ENCODE results near the gene HOXD12. TPM values are rescaled to one million over a fixed set of nuclear protein-coding genes. Genes with fewer than 3 reads are reported as not detected.

HOXD12 gene, protein sequence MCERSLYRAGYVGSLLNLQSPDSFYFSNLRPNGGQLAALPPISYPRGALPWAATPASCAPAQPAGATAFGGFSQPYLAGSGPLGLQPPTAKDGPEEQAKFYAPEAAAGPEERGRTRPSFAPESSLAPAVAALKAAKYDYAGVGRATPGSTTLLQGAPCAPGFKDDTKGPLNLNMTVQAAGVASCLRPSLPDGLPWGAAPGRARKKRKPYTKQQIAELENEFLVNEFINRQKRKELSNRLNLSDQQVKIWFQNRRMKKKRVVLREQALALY
- total RNA-seq (not detected), polyA plus RNA-seq (not detected)
- long read RNA-seq, donor 1: 0 reads
- long read RNA-seq, donor 2: 0 reads
- long read RNA-seq, donor 3: 0 reads

GRCh38 chr2:176099728-176100546 lies at the start of gene HOXD12:
Gene HOXD12 (plus strand): TSS chr2:176099795. CDS start chr2:176099802, 7 bp downstream.
- Histone ChIP-seq H3K27ac (no peak within 1 kb of the TSS), H3K4me1 (ENCODE audit: insufficient read depth) (no peaks in the 10 kb centered on the region), H3K4me3 (no peak within 1 kb of the TSS), H3K9me3 (peaks cover 0 to 3% of the 10 kb centered on the region in 2 donors), H3K27me3 (peaks cover 13% of the 10 kb centered on the region), H3K36me3 (no peaks in the 10 kb centered on the region)
- intact Hi-C loops (cut with DNase I): loop anchor here in 3 of 4 donors (5.0 to 10.0 kb wide), 3 partner anchors 413 to 1765 kb away; partner anchors contain the start of gene SP9 (in 1 of the 3)
- TF ChIP-seq EP300 (IDR thresholded peaks at IDR 0.05) (no peak), POLR2A (IDR thresholded peaks at IDR 0.05) (no peak), CTCF (IDR thresholded peaks at IDR 0.05) (no peak)
- peak in 1 of 5 donors; percentile 11 for DNase-seq
- 4 to 10% (median 5%) methylated on average over 65 to 70 of the region's 70 CpGs for WGBS, 3 donors

DNA sequence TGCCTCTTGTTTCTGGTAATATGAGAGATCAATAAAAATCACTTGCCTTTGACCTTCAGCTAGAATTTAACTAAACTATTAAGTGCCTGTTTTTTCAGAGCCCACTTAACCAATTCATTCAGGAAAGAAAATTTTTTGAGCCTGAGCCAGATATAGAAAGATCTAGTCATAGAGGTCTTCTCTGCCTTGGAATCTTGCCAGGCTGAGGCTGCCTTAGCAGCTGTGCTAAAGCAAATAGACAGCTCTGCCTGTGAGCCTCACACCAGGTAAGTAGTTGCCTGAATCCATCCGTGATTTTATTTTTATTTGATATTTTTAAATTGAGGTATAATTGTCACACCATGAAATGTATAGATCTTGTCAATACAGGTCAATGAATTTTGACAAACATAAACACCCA lies 43.2 kb upstream of the HOXD12 start:
- no peak for DNase-seq
- no peaks in the 10 kb centered on the region for H3K9me3 ChIP-seq
- no peaks in the 10 kb centered on the region for H3K36me3 ChIP-seq
- intact Hi-C loops (cut with DNase I): no loop called here
- 4 to 14% (median 11%) methylated on average over 1 of the region's 1 CpG for WGBS, 3 donors
- H3K27me3 ChIP-seq: no peaks in the 10 kb centered on the region
- H3K4me1 ChIP-seq (ENCODE audit: insufficient read depth): no peaks in the 10 kb centered on the region
- TF ChIP-seq EP300 (IDR thresholded peaks at IDR 0.05): no peak
- no peak overlapping the region for H3K27ac ChIP-seq
- no peak overlapping the region for H3K4me3 ChIP-seq

GRCh38 chr2:176063958-176064357 lies 35.6 kb upstream of the HOXD12 start:
- Histone ChIP-seq H3K27me3 (no peaks in the 10 kb centered on the region), H3K27ac (no peak overlapping the region), H3K4me3 (no peak overlapping the region), H3K36me3 (no peaks in the 10 kb centered on the region), H3K4me1 (ENCODE audit: insufficient read depth) (peaks cover 3% of the 10 kb centered on the region), H3K9me3 (no peaks in the 10 kb centered on the region)
- intact Hi-C loops (cut with DNase I): no loop called here
- no peak for DNase-seq
- 47 to 50% (median 49%) methylated on average over 2 of the region's 2 CpGs for WGBS, 3 donors
- TF ChIP-seq CTCF (IDR thresholded peaks at IDR 0.05): no peak
- TF ChIP-seq EP300 (IDR thresholded peaks at IDR 0.05): no peak
- TF ChIP-seq POLR2A (IDR thresholded peaks at IDR 0.05): no peak

DNA sequence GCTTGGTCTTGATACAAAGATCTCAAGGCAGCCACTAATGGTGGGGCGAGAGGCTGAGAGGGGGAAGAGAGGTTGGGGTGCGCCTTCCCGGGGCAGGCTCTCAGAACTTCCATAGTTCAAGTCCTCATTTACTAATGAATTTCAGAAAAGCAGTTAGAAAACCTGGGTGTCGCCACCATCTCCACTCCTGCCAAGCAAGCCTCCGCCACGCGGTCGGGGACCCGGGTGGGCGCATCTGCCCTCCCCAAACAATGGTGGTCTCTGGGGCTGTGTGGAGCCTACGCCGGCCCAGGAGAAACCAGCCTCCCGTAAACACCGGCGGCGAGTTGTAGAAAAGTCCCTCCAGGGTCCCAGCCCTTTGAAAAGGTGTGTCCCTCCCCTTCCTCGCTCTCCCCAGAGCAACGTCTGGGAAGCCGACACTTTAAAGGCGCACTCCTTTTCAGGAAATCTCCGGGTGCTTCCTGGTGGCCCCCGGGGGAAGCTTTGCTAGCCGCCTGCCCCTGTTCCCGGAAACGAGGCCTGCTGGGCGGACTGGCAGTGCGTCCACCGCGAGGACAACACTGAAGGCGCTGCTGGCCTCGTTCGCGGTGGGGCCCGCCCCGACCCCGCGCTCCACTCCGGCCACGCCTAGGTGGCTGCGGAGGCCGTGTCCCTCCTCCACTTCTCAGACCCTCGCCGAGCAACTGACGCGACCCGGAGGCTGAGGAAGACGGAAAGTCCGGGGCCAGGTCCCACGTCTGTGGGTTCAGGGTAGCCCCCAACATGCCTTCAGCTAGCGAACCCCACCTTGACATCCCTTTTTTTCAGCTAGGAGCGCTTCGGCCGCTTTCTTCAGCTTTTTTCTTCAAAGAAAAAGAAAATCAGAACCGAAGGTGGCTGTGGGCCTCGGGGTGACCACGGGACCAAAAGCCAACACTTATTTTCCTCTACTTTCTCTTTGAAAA lies 32.7 kb upstream of the HOXD12 start:
- H3K4me3 ChIP-seq: peak overlapping the region; percentile 18
- H3K27me3 ChIP-seq: no peaks in the 10 kb centered on the region
- 11 to 16% (median 16%) methylated on average over 56 of the region's 56 CpGs for WGBS, 3 donors
- no peak overlapping the region for H3K27ac ChIP-seq
- no peaks in the 10 kb centered on the region for H3K9me3 ChIP-seq
- no peak for DNase-seq
- H3K36me3 ChIP-seq: no peaks in the 10 kb centered on the region
- TF ChIP-seq POLR2A (IDR thresholded peaks at IDR 0.05): no peak
- intact Hi-C loops (cut with DNase I): no loop called here
- H3K4me1 ChIP-seq (ENCODE audit: insufficient read depth): peaks cover 3% of the 10 kb centered on the region

Measured in ovary (tissue), 10 donors.